Thymus (tissue), 11 donors: ENCODE data around the gene SSTR5. TPM values are rescaled to one million over a fixed set of nuclear protein-coding genes. Genes with fewer than 3 reads are reported as not detected.

ENCODE experiments used
- DNase-seq, 9 donors: peaks; one replicate each; pipeline ENCODE4 v3.0.0-alpha.2; 2013; ENCODE audit warnings: low spot score in 9 of 9, low read depth in 6 of 9, missing footprints in 1 of 9
- H3K27ac ChIP-seq, 2 donors: one replicate each; pipeline ENCODE4 v1.5.1; 2013; ENCODE audit warnings: control low read depth in 1 of 2, low read depth in 1 of 2, low read length in 1 of 2, mild to moderate bottlenecking in 1 of 2, moderate library complexity in 1 of 2
- H3K27me3 ChIP-seq, 2 donors: one replicate each; pipeline ENCODE4 v1.5.1; 2013; ENCODE audit warnings: low read length in 1 of 2; ENCODE audit not compliant: control insufficient read depth in 2 of 2, insufficient read depth in 1 of 2
- H3K36me3 ChIP-seq, 2 donors: one replicate each; pipeline ENCODE4 v1.5.1; 2013; ENCODE audit warnings: low read length in 1 of 2, mild to moderate bottlenecking in 1 of 2, moderate library complexity in 1 of 2; ENCODE audit not compliant: control insufficient read depth in 2 of 2, insufficient read depth in 2 of 2
- H3K4me1 ChIP-seq, 2 donors: one replicate each; pipeline ENCODE4 v1.5.1; 2013; ENCODE audit warnings: low read length in 2 of 2; ENCODE audit not compliant: control insufficient read depth in 2 of 2, insufficient read depth in 2 of 2
- H3K4me3 ChIP-seq, 2 donors: one replicate each; pipeline ENCODE4 v1.5.1; 2013; ENCODE audit warnings: low read length in 2 of 2, control low read depth in 1 of 2, mild to moderate bottlenecking in 1 of 2
- H3K9me3 ChIP-seq, 2 donors: one replicate each; pipeline ENCODE4 v1.5.1; 2013; ENCODE audit warnings: low read length in 1 of 2, mild to moderate bottlenecking in 1 of 2; ENCODE audit not compliant: control insufficient read depth in 2 of 2, insufficient read depth in 1 of 2
- WGBS: extraction: QIAGEN DNeasy Blood & Tissue Kit; methylation state at CpG from one replicate; pipeline ENCODE4 v1.1.7; 2013; 5-methylcytosine and 5-hydroxymethylcytosine counted together
- polyA plus RNA-seq: library from polyadenylated mRNA; stranded (reverse); fragments of 200-250 nt; gene quantifications from one replicate; pipeline ENCODE4 v1.2.3, GENCODE V29; 2013
- total RNA-seq: library from RNA; stranded (reverse); fragments of 120-200 nt; gene quantifications from one replicate; pipeline ENCODE4 v1.2.4, GENCODE V29; 2013
- donor health status: healthy.

SSTR5 gene
- total and polyA plus RNA-seq, 2 donors, result not detected

DNA sequence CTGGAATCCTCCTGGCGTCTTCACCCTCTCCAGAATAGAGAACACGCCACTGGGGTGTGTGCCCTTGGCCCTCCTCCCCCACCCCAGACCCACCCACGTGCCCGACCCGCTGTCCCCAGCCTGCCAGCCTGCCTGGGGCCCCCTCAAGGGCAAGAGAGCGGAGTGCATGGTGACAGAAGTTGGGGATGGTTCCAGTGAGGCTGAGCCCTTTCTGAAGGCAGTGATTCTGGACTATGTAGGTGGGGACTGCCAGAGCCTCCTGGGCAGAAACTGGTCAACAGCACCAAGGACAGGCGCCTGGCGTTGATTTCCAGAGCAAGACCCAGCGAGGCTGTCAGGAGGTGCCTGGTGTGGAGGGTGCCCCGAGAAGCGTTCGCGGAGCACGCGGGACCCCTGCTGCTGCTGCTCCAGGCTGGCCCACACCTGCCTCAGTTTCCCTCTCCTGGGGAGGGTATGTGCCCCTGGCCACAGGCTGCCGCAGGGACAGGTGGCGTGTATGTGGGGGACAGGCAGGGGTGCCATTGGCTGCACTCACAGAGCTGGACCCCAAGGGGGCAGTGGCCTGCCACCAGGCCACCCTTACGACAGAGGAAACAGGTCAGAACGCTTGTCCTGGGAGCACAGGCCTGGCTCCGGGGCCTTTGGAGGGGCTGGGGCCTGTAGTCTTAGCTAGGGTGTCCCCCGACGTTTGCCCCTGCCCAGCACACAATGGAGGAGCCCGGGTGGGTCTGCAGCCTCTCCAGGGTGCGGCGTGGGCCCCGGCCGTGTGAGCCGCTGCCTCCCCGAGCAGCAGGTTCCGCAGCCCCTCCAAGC is 1.2 kb downstream of the SSTR5 start:
- 78% methylated on average over 30 of the region's 30 CpGs for WGBS
- H3K4me1 ChIP-seq, result no peaks in the 10 kb centered on the region
- no peaks in the 10 kb centered on the region for H3K9me3 ChIP-seq
- H3K27me3 ChIP-seq, result peaks cover 28 to 71% of the 10 kb centered on the region in 2 donors
- no peak for DNase-seq
- H3K4me3 ChIP-seq, result no peak overlapping the region
- H3K36me3 ChIP-seq, result no peaks in the 10 kb centered on the region
- no peak overlapping the region for H3K27ac ChIP-seq

- no peaks in the 10 kb centered on the region for H3K9me3 ChIP-seq
Measured at GRCh38 chr16:1074379-1074649, 1.8 kb downstream of the SSTR5 start.

GRCh38 chr16:1075546-1075945 is 3.0 kb downstream of the SSTR5 start:
- H3K9me3 ChIP-seq, result no peaks in the 10 kb centered on the region
- no peaks in the 10 kb centered on the region for H3K36me3 ChIP-seq
- H3K4me3 ChIP-seq, result no peak overlapping the region
- H3K4me1 ChIP-seq, result no peaks in the 10 kb centered on the region
- H3K27ac ChIP-seq, result no peak overlapping the region
- no peak for DNase-seq
- H3K27me3 ChIP-seq, result peaks cover 28 to 61% of the 10 kb centered on the region in 2 donors
- WGBS, result 80% methylated on average over 13 of the region's 13 CpGs

More at GRCh38 chr16:1074379-1074649, 1.8 kb downstream of the SSTR5 start:
- H3K36me3 ChIP-seq, result no peaks in the 10 kb centered on the region
- no peak for DNase-seq
- WGBS, result 71% methylated on average over 11 of the region's 11 CpGs
- H3K27me3 ChIP-seq, result peaks cover 28 to 65% of the 10 kb centered on the region in 2 donors
- H3K4me1 ChIP-seq, result no peaks in the 10 kb centered on the region
- no peak overlapping the region for H3K4me3 ChIP-seq
- no peak overlapping the region for H3K27ac ChIP-seq

DNA sequence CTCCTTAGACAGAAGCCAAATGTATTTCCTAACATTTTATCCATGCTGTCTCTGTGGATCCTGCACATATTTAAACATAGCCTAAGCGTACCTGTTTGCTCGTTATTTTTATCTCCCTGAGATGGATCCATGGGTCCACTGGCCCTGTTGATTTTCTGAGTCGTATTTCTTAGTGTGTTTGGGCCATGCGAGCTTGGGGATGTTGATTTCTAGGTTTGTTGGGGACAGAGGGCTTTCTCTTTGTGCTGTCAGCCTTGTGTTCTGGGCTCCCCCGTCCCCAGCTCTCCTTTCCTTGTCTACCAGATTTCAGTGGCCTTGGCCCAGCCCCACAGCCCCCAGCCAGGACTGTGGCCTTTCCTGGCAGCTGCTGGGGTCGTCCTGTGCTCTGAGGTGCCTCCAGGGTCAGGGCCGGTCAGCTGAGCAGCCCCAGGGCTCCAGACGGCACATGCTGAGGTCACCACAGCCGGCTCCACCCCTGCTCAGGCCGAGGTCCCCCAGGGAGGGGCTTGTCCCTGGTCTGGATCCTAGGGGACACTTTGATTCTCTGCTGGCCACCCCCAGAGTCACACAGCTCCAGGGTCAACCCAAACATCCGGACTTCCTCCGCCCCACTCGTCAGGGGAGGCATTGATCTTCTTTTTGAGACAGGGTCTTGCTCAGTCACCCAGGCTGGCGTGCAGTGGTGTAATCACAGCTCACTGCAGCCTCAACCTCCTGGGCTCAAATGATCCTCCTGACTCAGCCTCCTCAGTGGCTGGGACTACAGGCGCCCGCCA is 4.4 kb downstream of the SSTR5 start:
- Histone ChIP-seq H3K27ac (no peak overlapping the region), H3K4me1 (no peaks in the 10 kb centered on the region), H3K9me3 (peaks cover 0 to under 1% of the 10 kb centered on the region in 2 donors), H3K36me3 (no peaks in the 10 kb centered on the region), H3K4me3 (no peak overlapping the region), H3K27me3 (peaks cover 15 to 61% of the 10 kb centered on the region in 2 donors)
- DNase-seq, result no peak
- 52% methylated on average over 16 of the region's 16 CpGs for WGBS

GRCh38 chr16:1077877-1078578 is 5.5 kb downstream of the SSTR5 start:
- DNase-seq, result no peak
- no peak overlapping the region for H3K27ac ChIP-seq
- H3K36me3 ChIP-seq, result no peaks in the 10 kb centered on the region
- H3K4me1 ChIP-seq, result no peaks in the 10 kb centered on the region
- H3K4me3 ChIP-seq, result no peak overlapping the region
- WGBS, result 85% methylated on average over 36 of the region's 36 CpGs
- peaks cover 0 to 1% of the 10 kb centered on the region in 2 donors for H3K9me3 ChIP-seq
- H3K27me3 ChIP-seq, result peaks cover 6 to 62% of the 10 kb centered on the region in 2 donors

GRCh38 chr16:1078579-1079021 is 6.1 kb downstream of the SSTR5 start:
- Histone ChIP-seq H3K9me3 (peaks cover 0 to 1% of the 10 kb centered on the region in 2 donors), H3K4me1 (no peaks in the 10 kb centered on the region), H3K4me3 (no peak overlapping the region), H3K27me3 (peaks cover under 1 to 58% of the 10 kb centered on the region in 2 donors), H3K27ac (no peak overlapping the region), H3K36me3 (no peaks in the 10 kb centered on the region)
- no peak for DNase-seq
- WGBS, result 79% methylated on average over 28 of the region's 28 CpGs

DNA sequence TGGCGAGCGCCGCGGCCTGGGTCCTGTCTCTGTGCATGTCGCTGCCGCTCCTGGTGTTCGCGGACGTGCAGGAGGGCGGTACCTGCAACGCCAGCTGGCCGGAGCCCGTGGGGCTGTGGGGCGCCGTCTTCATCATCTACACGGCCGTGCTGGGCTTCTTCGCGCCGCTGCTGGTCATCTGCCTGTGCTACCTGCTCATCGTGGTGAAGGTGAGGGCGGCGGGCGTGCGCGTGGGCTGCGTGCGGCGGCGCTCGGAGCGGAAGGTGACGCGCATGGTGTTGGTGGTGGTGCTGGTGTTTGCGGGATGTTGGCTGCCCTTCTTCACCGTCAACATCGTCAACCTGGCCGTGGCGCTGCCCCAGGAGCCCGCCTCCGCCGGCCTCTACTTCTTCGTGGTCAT is 6.8 kb downstream of the SSTR5 start:
- Histone ChIP-seq H3K4me1 (no peaks in the 10 kb centered on the region), H3K27ac (no peak overlapping the region), H3K27me3 (peaks cover 0 to 53% of the 10 kb centered on the region in 2 donors), H3K4me3 (no peak overlapping the region), H3K9me3 (peaks cover 1 to 7% of the 10 kb centered on the region in 2 donors), H3K36me3 (no peaks in the 10 kb centered on the region)
- 97% methylated on average over 43 of the region's 43 CpGs for WGBS
- no peak for DNase-seq

GRCh38 chr16:1079786-1080525 is 7.4 kb downstream of the SSTR5 start:
- Histone ChIP-seq H3K4me3 (no peak overlapping the region), H3K27me3 (peaks cover 0 to 47% of the 10 kb centered on the region in 2 donors), H3K27ac (no peak overlapping the region), H3K9me3 (peaks cover 3 to 13% of the 10 kb centered on the region in 2 donors), H3K4me1 (no peaks in the 10 kb centered on the region), H3K36me3 (no peaks in the 10 kb centered on the region)
- no peak for DNase-seq
- WGBS, result 82% methylated on average over 45 of the region's 45 CpGs
